Dermis microvascular lymphatic vessel endothelial cell (primary cell): ENCODE data around the gene PRLH. TPM values are rescaled to one million over a fixed set of nuclear protein-coding genes. Genes with fewer than 3 reads are reported as not detected.
"Not testable (repeated sequence)": the region's sequence is repeated elsewhere in the genome, so short reads cannot be mapped to it uniquely, and the experiment has no call there.

Experiments used
- DNase-seq, 2 donors: peaks; one replicate each; pipeline versions ENCODE4 v3.0.0 to v3.0.0-alpha.2; 2010; ENCODE audit warnings: low read depth in 2 of 2
- total RNA-seq: library from RNA; depleted of rRNA; stranded (reverse); fragments of >200 nt; gene quantifications from 2 replicates; pipeline ENCODE4 v1.2.1, GENCODE V29; 2014

The PRLH gene
- total RNA-seq, 1 donor from 2014 or later, result not detected

DNA sequence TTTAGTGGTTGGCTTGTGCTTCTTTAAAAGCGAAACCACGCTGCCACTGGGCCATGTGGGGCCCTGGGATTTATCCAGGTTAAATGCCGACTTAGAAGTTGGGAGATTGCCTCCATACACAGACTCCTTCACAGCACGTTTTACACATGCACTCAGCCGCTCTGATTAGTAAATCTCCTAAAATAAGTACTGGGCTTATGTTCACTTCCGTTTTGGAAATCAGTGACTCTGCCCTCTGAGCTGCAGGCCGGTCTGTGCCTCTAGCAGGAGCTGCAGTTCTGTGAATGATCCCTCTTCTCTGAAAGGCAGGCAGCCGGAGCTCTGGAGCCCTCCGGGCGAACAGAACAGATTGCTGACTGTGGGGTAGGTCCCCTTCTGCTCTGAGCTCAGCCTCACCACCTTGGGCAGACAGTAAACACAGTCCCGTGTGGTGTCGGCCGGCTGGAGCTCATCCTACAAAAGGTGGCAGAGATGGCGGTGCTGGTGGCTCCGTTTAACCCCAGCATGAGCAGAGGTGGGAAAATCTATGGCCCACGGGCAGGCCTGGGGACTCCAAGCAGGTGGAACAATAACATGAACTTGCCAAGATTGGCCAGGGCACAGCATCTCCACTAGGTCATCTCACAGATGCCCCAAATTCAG, 34.0 kb downstream of the PRLH start:
- peak in 1 of 2 donors; percentile 68 for DNase-seq

- no peak for DNase-seq
Measured at GRCh38 chr2:237601453-237602116, 35.2 kb downstream of the PRLH start.

DNA sequence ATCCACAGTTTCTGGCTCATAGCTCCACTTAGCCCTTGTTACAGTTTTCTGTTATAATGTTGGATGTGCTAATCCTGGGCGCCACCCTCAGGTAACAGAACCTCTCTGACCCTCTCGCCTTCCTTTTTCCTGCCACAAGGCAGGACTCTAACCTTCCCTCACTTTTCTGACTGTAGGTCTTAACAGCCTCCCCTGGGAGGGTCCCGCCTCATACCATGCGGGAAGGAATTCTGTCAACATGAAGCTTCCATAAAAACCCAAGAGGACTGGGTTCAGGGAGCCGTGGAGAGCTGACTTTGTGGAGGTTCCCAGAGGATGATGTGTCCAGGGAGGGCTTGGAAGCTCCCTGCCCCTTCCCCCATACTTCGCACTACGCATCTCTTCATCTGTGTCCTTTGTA, 36.0 kb downstream of the PRLH start:
- DNase-seq, result no peak

DNA sequence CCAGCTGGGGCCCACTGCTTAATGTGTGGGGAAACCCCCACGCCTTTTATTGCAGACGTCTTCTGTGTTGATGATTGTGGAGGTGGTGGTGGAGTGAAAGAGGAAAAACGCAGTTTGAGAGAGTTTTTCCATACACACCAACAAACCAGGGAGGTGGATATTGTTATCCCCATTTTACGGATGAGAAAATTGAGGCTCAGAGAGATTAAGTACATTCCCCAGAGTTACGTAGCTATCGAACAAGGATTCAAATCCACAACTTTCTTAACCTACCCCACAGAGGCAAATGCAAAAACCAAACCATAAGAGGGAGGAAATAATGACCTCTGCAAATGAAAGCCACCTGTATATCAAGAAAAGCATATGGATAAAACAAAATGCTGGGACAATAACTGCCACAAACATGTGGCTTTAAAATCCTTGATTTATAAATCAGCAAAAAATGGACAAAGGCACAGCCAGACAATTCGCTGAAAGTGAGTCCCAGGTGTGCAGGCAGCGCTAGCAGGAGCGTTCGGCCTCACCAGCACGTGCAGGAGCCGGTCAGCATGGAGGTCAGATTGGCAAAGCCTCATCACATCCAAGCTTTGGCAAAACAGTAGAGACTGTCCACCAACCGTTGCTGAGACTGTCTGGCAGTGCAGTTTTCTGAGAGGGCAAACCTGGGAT, 36.8 kb downstream of the PRLH start:
- DNase-seq, result no peak

DNA sequence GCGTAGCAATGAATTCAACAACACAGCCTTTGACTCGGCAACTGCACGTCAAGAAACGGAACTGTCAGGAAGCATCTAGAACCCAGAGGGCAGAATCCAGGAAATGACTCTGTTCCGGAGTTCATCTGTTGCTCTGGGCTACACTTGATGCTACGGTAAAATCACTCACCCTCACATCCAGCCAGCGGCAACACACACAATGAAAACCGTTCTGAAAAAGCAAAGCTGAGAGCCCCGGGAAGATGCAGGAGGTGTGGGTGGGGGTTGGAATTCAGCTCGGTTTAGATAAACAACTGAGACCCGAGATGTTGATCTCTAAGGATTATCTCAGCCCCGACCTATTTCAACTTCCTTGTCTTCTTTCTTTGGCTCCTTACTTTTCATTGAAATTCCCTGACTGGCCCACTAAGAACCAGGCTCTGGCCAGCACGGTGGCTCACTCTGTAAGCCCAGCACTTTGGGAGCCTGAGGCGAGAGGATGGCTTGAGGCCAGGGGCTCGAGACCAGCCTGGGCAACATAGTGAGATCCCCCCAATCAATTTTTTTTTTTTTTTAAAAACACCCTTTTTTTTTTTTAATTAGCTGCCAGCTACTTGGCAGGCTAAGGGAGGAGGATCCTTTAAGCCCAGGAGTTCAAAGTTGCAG, 37.5 kb downstream of the PRLH start:
- peak; percentile 98 to 99 for DNase-seq

- DNase-seq, result no peak
Measured at GRCh38 chr2:237604391-237604790, 38.0 kb downstream of the PRLH start.

- peak in 1 of 2 donors; percentile 76 for DNase-seq
Measured at GRCh38 chr2:237604960-237605359, 38.6 kb downstream of the PRLH start.

DNA sequence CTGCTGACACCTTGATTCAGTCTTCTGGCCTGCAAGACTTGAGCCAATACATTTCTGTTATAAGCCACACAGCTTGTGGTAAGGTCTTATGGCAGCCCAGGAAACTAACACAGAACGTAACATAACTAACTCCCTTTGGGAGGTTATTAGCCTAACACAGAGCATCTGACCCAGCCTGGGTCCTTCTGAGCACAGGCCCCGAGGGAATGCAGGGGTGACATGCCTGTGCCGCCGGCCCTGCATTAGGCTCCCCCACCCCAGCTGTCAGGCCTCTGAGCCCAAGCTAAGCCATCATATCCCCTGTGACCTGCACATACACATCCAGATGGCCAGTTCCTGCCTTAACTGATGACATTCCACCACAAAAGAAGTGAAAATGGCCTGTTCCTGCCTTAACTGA, 40.1 kb downstream of the PRLH start:
- DNase-seq, result not testable (repeated sequence)

DNA sequence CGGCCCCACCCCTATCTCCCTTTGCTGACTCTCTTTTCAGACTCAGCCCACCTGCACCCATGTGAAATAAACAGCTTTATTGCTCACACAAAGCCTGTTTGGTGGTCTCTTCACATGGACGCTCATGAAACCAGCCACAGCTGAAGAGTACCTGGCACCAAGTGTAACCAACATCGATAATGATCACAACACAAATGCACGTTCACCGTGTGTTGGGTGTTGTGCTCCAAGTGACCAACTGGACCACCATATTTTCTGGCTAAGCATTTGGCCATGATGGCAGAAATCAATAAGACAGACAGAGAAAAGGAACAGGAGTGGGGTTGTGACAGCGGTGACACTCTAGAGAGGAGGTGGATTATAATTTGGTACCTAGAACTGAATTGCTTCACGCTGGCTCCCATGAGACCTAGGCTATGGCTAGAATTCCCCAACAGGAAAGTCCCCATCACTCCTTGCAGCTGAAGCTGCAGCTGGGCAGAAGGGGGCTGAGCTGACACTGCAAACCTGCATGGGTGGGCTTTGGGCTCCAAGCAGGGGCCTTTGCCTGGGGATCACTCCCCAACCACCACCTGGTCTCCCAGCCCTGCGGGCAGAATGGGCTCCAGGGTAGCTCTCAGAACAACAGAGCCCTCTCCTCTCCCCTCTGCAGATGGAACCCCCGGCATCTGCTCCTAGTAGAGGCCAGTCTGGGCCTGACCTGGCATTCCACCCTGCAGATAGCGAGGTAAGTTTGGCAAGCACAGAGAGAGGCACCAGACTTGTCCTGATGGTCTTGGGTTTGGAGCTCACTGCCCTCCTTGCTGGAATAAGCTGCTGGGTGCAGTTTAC, 46.4 kb downstream of the PRLH start:
- no peak for DNase-seq

- DNase-seq, result no peak
Measured at GRCh38 chr2:237613679-237614078, 47.3 kb downstream of the PRLH start.

GRCh38 chr2:237614151-237614720, 47.9 kb downstream of the PRLH start:
- peak; percentile 85 to 95 for DNase-seq

GRCh38 chr2:237615631-237616249, 49.4 kb downstream of the PRLH start:
- DNase-seq, result peak in 1 of 2 donors; percentile 64

GRCh38 chr2:237616373-237616733, 50.0 kb downstream of the PRLH start:
- no peak for DNase-seq

Other genes with a start within 250 kb of the PRLH start
- under 0.01 and 6.6 TPM in 2 replicates for gene COL6A3, start 152.4 kb upstream of the PRLH start, total RNA-seq
- gene MLPH, start 79.3 kb upstream of the PRLH start, total RNA-seq, result 0.25 TPM in 1 of 2 replicates, not detected in the other
- 11.8 and 12.3 TPM in 2 replicates for gene RAB17, start 24.2 kb downstream of the PRLH start, total RNA-seq
- 83.6 and 114 TPM in 2 replicates for gene LRRFIP1, start 61.0 kb downstream of the PRLH start, total RNA-seq
- 0.26 and 0.38 TPM in 2 replicates for gene RBM44, start 232.2 kb downstream of the PRLH start, total RNA-seq